ENCODE results near the gene SEMA4C. TPM values are rescaled to one million over a fixed set of nuclear protein-coding genes. Genes with fewer than 3 reads are reported as not detected.

The SEMA4C gene
- total and polyA plus RNA-seq, 11 donors: 11.7 to 29.6 (median 20.6) TPM

DNA sequence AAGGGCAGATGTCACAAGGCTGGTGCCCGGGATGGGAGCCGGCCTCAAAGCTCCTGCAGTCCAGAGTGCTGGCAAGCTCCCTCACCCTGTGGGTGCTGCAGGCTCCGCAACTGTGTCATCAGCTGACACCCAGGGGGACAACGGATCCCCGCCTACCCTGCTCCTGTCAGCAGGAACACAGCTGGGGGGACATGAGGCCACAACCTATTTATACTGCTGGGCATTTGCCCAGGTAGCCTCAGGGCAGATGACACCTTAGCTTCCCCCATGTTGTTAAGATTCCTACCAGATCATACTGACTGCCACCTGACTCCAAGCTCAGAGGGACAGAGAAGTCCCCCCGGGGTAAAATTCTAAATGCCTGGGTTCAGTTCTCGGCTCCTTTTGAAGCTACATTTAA lies 27.3 kb downstream of the SEMA4C start:
- H3K27ac ChIP-seq: peak overlapping the region in 10 of 12 donors; percentile 24 to 85 (median 66)
- WGBS, 4 donors: 47 to 70% (median 59%) methylated on average over 7 of the region's 7 CpGs
- DNase-seq: peak; percentile 64 to 90 (median 72)
- no peaks in the 10 kb centered on the region for H3K9me3 ChIP-seq
- intact Hi-C loops (cut with DNase I): loop anchor here in 1 of 10 donors (10.0 kb wide), 1 partner anchor 272 kb away; the partner anchor contains the start of gene ANKRD36
- H3K36me3 ChIP-seq: peaks cover 0 to 38% (median 18%) of the 10 kb centered on the region in 9 donors
- peaks cover 0 to 40% (median 11%) of the 10 kb centered on the region in 12 donors for H3K4me1 ChIP-seq
- peak overlapping the region in 7 of 12 donors; percentile 7 to 47 (median 19) for H3K4me3 ChIP-seq
- ATAC-seq: peak; percentile 74 to 91 (median 86)
- no peak for TF ChIP-seq POLR2A (IDR thresholded peaks at IDR 0.05)
- TF ChIP-seq, protein P1, sequence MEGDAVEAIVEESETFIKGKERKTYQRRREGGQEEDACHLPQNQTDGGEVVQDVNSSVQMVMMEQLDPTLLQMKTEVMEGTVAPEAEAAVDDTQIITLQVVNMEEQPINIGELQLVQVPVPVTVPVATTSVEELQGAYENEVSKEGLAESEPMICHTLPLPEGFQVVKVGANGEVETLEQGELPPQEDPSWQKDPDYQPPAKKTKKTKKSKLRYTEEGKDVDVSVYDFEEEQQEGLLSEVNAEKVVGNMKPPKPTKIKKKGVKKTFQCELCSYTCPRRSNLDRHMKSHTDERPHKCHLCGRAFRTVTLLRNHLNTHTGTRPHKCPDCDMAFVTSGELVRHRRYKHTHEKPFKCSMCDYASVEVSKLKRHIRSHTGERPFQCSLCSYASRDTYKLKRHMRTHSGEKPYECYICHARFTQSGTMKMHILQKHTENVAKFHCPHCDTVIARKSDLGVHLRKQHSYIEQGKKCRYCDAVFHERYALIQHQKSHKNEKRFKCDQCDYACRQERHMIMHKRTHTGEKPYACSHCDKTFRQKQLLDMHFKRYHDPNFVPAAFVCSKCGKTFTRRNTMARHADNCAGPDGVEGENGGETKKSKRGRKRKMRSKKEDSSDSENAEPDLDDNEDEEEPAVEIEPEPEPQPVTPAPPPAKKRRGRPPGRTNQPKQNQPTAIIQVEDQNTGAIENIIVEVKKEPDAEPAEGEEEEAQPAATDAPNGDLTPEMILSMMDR (IDR thresholded peaks at IDR 0.05): no peak
- no peaks in the 10 kb centered on the region for H3K27me3 ChIP-seq

DNA sequence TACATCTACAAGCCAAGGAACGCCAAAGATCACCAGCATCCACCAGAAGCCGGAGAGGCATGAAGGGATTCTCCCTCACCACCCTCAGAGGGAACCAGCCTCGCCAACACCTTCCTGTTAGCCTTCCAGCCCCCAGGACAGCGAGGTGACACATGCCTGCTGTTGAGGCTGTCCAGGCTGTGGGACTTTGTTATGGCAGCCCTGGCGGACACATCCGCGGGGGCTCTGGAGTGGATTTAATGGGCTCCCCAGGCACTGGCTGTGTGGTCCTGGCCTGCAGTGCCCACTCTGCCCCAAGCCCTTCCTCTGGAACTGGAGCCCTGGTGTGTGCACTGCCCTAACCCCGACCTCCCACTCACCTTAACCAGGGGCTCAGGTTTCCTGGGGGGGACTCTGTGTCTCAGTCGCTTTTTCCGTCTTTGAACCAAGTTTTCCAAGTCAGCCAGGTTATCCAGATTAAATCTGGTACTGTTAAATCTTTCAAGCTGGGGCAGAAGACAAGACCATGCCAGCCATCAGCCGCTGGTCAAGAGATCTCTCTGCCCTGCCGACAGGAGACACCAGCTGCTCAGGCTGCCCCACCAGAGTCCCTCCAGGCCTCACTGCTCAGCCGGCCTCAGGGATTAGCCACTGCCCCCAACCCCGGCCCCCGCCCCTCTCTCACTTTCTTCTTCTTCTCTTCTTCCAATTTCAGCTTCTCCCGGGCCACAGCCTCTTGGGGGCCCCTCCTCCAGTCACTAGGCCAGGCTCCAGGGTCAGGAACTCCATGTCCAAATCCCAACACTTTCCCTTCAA lies 28.0 kb downstream of the SEMA4C start:
- Histone ChIP-seq H3K9me3 (no peaks in the 10 kb centered on the region), H3K4me3 (peak overlapping the region in 8 of 12 donors; percentile 6 to 47 (median 17)), H3K27me3 (no peaks in the 10 kb centered on the region), H3K36me3 (peaks cover 0 to 33% (median 19%) of the 10 kb centered on the region in 9 donors), H3K4me1 (peaks cover 0 to 40% (median 11%) of the 10 kb centered on the region in 12 donors), H3K27ac (peak overlapping the region in 9 of 12 donors; percentile 24 to 81 (median 71))
- ATAC-seq (peak; percentile 8 to 48 (median 28)), DNase-seq (peak in 1 of 5 donors; percentile 30)
- TF ChIP-seq, protein P1 (IDR thresholded peaks at IDR 0.05): no peak
- no peak for TF ChIP-seq POLR2A (IDR thresholded peaks at IDR 0.05)
- intact Hi-C loops (cut with DNase I): loop anchor here in 1 of 10 donors (10.0 kb wide), 1 partner anchor 273 kb away; the partner anchor contains the start of gene ANKRD36
- WGBS, 4 donors: 71 to 73% (median 72%) methylated on average over 14 to 16 of the region's 16 CpGs

DNA sequence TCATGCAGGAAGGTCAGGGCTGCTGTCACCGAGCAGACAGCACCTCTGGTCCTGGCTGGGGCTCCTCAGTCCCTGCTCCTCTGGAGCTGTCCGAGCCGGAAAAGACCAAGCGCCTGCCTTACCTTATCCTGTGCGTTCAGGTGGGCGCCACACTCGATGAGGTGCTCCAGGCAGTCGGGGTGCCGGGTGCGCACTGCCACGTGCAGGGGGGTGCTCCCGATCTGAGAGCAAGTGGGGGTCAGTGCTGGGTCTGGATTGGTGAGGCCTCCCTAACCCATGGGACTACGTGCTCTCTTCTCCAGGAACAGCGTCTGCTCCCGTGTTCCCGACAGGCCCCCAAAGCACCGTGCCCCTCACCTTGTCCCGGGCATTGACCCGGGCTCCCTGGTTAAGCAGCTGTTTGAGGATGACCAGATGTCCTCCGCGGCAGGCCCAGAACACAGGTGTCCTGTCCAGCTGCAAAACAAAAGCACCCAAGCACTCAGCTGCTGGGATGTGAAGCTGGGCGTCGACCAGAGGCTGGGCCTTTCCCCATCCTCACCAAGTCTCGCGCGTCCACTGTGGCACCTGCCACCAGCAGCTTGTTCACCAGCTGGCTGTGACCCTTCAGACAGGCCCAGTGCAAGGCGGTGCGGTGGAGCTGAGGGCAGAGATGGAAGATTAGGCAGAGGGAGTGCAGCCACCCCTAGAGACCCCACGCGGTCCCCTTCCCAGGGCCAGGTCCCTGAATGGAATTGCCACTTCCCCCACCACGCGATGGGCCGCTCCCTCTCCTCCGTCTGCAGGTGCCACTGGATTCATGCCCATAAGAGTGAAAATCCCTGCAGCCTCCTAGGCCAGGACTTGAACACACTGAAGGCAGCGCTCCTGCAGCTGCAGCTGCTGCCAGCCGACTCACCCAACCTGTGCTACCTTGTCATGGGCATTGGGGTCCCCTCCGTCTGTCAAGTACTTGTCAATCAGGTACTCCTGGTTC lies 29.7 kb downstream of the SEMA4C start:
- intact Hi-C loops (cut with DNase I): loop anchor here in 1 of 10 donors (10.0 kb wide), 1 partner anchor 275 kb away; the partner anchor contains the start of gene ANKRD36
- WGBS, 4 donors: 85 to 89% (median 88%) methylated on average over 29 to 37 of the region's 37 CpGs
- no peaks in the 10 kb centered on the region for H3K9me3 ChIP-seq
- H3K27ac ChIP-seq: no peak overlapping the region
- H3K4me3 ChIP-seq: peak overlapping the region in 1 of 12 donors; percentile 34
- peaks cover 0 to 32% (median 15%) of the 10 kb centered on the region in 9 donors for H3K36me3 ChIP-seq
- DNase-seq (no peak), ATAC-seq (peak in 1 of 4 donors; percentile 1)
- H3K27me3 ChIP-seq: no peaks in the 10 kb centered on the region
- TF ChIP-seq, protein P1 (IDR thresholded peaks at IDR 0.05): no peak
- no peak for TF ChIP-seq POLR2A (IDR thresholded peaks at IDR 0.05)
- peaks cover 0 to 40% (median 11%) of the 10 kb centered on the region in 12 donors for H3K4me1 ChIP-seq

Measured in heart left ventricle (tissue), 16 donors.